Panc1 (cell line): ENCODE data around the gene ADK. TPM values are rescaled to one million over a fixed set of nuclear protein-coding genes. Genes with fewer than 3 reads are reported as not detected.

Source experiments
- ATAC-seq: fragments of 200-7000 bp; cut with Tn5 transposase; 2 replicates; pipeline ENCODE4 v1.9.1; 2020; ENCODE audit warnings: mild to moderate bottlenecking, moderate library complexity
- BruUV-seq: library from RNA; stranded (reverse); fragments of 400-500 nt; replicated peaks from 2 replicates; lab custom pipeline; 2021; lab: Mats Ljungman, UMichigan
- CTCF ChIA-PET: fragments of 300-600 bp; sonication (Branson Sonifier 250); formaldehyde crosslinking; loops from one replicate; lab custom pipeline; 2022; ENCODE audit warnings: antibody characterized with exemption; lab: Charles Lee
- POLR2A ChIA-PET: fragments of 300-600 bp; sonication (Branson Sonifier 250); formaldehyde crosslinking; loops from one replicate; lab custom pipeline; 2022; ENCODE audit warnings: antibody characterized with exemption; lab: Charles Lee
- DNase-seq: peaks from one replicate; pipeline ENCODE4 v3.0.0-alpha.2; 2010; ENCODE audit warnings: low read depth, low spot score
- H3K27ac ChIP-seq: 2 replicates; pipeline ENCODE4 v1.5.1; 2011; ENCODE audit warnings: mild to moderate bottlenecking, low read length, inconsistent platforms
- H3K27me3 ChIP-seq: fragments of 200-500 bp; sonication (Bioruptor generic); 2 replicates; pipeline ENCODE4 v1.6.0; 2014; ENCODE audit warnings: low read length, inconsistent platforms; ENCODE audit not compliant: control insufficient read depth, insufficient read depth
- H3K36me3 ChIP-seq: fragments of 200-500 bp; sonication (Bioruptor generic); 2 replicates; pipeline ENCODE4 v1.5.1; 2014; ENCODE audit warnings: inconsistent platforms, mild to moderate bottlenecking, low read length, moderate library complexity; ENCODE audit not compliant: control insufficient read depth, insufficient read depth
- H3K4me1 ChIP-seq: 2 replicates; pipeline ENCODE4 v1.5.1; 2011; ENCODE audit warnings: inconsistent platforms, mild to moderate bottlenecking, low read length, moderate library complexity; ENCODE audit not compliant: control insufficient read depth, insufficient read depth
- H3K4me3 ChIP-seq, 2 experiments: 2 replicates each; pipeline ENCODE4 v1.5.1; 2011 to 2012; ENCODE audit warnings: low read depth in 2 of 2, low read length in 2 of 2, mild to moderate bottlenecking in 2 of 2, inconsistent platforms in 1 of 2, moderate library complexity in 1 of 2
- H3K9me3 ChIP-seq: fragments of 200-500 bp; sonication (Bioruptor generic); 2 replicates; pipeline ENCODE4 v1.5.1; 2014; ENCODE audit warnings: low read depth, mild to moderate bottlenecking, inconsistent platforms, low read length, moderate library complexity; ENCODE audit not compliant: control insufficient read depth, insufficient read depth
- CTCF ChIP-seq: fragments of 450-650 bp; IDR thresholded peaks from 2 replicates; pipeline ENCODE4 v1.5.1; 2017; ENCODE audit warnings: mild to moderate bottlenecking
- POLR2AphosphoS5 ChIP-seq: IDR thresholded peaks from 2 replicates; pipeline ENCODE4 v1.6.1; 2012; ENCODE audit warnings: mild to moderate bottlenecking, low read depth, low read length, moderate library complexity
- REST ChIP-seq, 2 experiments: IDR thresholded peaks; 2 replicates each; pipeline ENCODE4 v1.6.1; 2011 to 2012; ENCODE audit warnings: low read depth in 2 of 2, control low read depth in 1 of 2, low read length in 1 of 2, mild to moderate bottlenecking in 1 of 2, moderate library complexity in 1 of 2; ENCODE audit not compliant: insufficient read depth in 1 of 2
- SIN3A ChIP-seq: IDR thresholded peaks from 2 replicates; pipeline ENCODE4 v1.6.1; 2012; ENCODE audit warnings: low read depth, mild to moderate bottlenecking, low read length, moderate library complexity, borderline replicate concordance; ENCODE audit not compliant: insufficient read depth
- TCF7L2 ChIP-seq: IDR thresholded peaks from 2 replicates; pipeline ENCODE4 v1.6.1; 2011; ENCODE audit warnings: mild to moderate bottlenecking, low read depth, low read length, inconsistent platforms
- in situ Hi-C: cut with HindIII; loops from 2 replicates; pipeline ENCODE4 v1.10.0; 2016; ENCODE audit warnings: low sequenced_read_pairs, low pct_unique_long_range_greater_than_20kb
- intact Hi-C: fragments of 100-400 bp; cut with micrococcal nuclease; formaldehyde crosslinking; loops from one replicate; pipeline ENCODE4 v1.10.0; 2022; ENCODE audit not compliant: unreplicated experiment
- total RNA-seq: library from RNA; stranded (reverse); gene quantifications from one replicate; pipeline ENCODE4 v1.2.1, GENCODE V29; 2021; ENCODE audit not compliant: unreplicated experiment

The ADK gene
- total RNA-seq, 1 experiment from 2014 or later, result 64.5 TPM

- ATAC-seq (no peak), DNase-seq (no peak)
- Histone ChIP-seq H3K36me3 (no peaks in the 10 kb centered on the region), H3K9me3 (no peaks in the 10 kb centered on the region), H3K27me3 (no peaks in the 10 kb centered on the region), H3K4me3 (no peak overlapping the region), H3K27ac (peak overlapping the region; percentile 72), H3K4me1 (peaks cover 16% of the 10 kb centered on the region; the same call in 1 of the 2 replicates)
- POLR2A ChIA-PET, result no interaction called here
- TF ChIP-seq SIN3A (no peak), POLR2AphosphoS5 (no peak), REST (IDR thresholded peaks at IDR 0.05; ENCODE audit: insufficient read depth in 1 of 2, low read depth in 2 of 2, low read length in 1 of 2) (no peak), TCF7L2 (no peak), CTCF (no peak)
- intact Hi-C loops (no loop called here), in situ Hi-C loops (no loop called here)
- no TSS peak for BruUV-seq
- CTCF ChIA-PET, result no interaction called here
Observed at GRCh38 chr10:74164716-74165529, 13.9 kb downstream of the ADK start.

GRCh38 chr10:74165530-74165901 lies 14.5 kb downstream of the ADK start:
- H3K27ac ChIP-seq, result no peak overlapping the region
- in situ Hi-C loops (no loop called here), intact Hi-C loops (no loop called here)
- ChIA-PET POLR2A (no interaction called here), CTCF (no interaction called here)
- H3K9me3 ChIP-seq, result no peaks in the 10 kb centered on the region
- DNase-seq (no peak), ATAC-seq (no peak)
- H3K36me3 ChIP-seq, result no peaks in the 10 kb centered on the region
- H3K4me3 ChIP-seq, result no peak overlapping the region
- no peaks in the 10 kb centered on the region for H3K27me3 ChIP-seq
- BruUV-seq, result no TSS peak
- peaks cover 16% of the 10 kb centered on the region; the same call in 1 of the 2 replicates for H3K4me1 ChIP-seq
- TF ChIP-seq SIN3A, result no peak
- no peak for TF ChIP-seq POLR2AphosphoS5
- TF ChIP-seq CTCF, result no peak
- TF ChIP-seq REST (IDR thresholded peaks at IDR 0.05; ENCODE audit: insufficient read depth in 1 of 2, low read depth in 2 of 2, low read length in 1 of 2), result no peak
- TF ChIP-seq TCF7L2, result no peak
